Measurements from ENCODE around the gene TTLL5.

- no peak for TF ChIP-seq HDAC2 (IDR thresholded peaks at IDR 0.05)
- no peak for TF ChIP-seq TGIF2 (CRISPR knock-in tag; IDR thresholded peaks at IDR 0.05)
- no peak for TF ChIP-seq CREM (IDR thresholded peaks at IDR 0.05; ENCODE audit: low read depth)
- no peak for TF ChIP-seq EZH2 (IDR thresholded peaks at IDR 0.05; ENCODE audit: borderline replicate concordance, low read depth, low read length)
- TF ChIP-seq SRSF1 (IDR thresholded peaks at IDR 0.05; ENCODE audit: low read depth, low read length) = no peak
These were observed 17.1 kb upstream of the TTLL5 start for GRCh38 chr14:75643985-75644384.
